Activated naive CD4-positive, alpha-beta T cell treated with anti-CD3 and anti-CD28 coated beads, Interleukin-2, amount 10 ng/mL, durations not matched to agents 7 days and 5 days (primary cell): ENCODE data around the gene PML.
A peak's percentile ranks its signal among the peaks of the same experiment; 100 is the strongest.
"Not testable (repeated sequence)": the region's sequence is repeated elsewhere in the genome, so short reads cannot be mapped to it uniquely, and the experiment has no call there.

Source experiments
- CTCF ChIA-PET: fragments of 350-600 bp; sonication (Branson Sonifier 250); formaldehyde crosslinking; loops from one replicate; lab custom pipeline; 2021; ENCODE audit warnings: antibody characterized with exemption; lab: Charles Lee
- DNase-seq: peaks from one replicate; pipeline ENCODE4 v3.0.0-alpha.2; 2020
- H3K27ac Mint-ChIP-seq: one replicate; pipeline ENCODE4 v1.8.0; 2021; ENCODE audit warnings: mild to moderate bottlenecking, moderate library complexity, mixed read lengths
- H3K27me3 Mint-ChIP-seq: one replicate; pipeline ENCODE4 v1.8.0; 2021; ENCODE audit warnings: mild to moderate bottlenecking, mixed read lengths
- H3K36me3 Mint-ChIP-seq: one replicate; pipeline ENCODE4 v1.8.0; 2021; ENCODE audit warnings: mixed read lengths
- H3K4me1 Mint-ChIP-seq: one replicate; pipeline ENCODE4 v1.8.0; 2021; ENCODE audit warnings: mixed read lengths
- H3K4me3 Mint-ChIP-seq: one replicate; pipeline ENCODE4 v1.8.0; 2021; ENCODE audit warnings: mild to moderate bottlenecking, moderate library complexity, mixed read lengths
- H3K9me3 Mint-ChIP-seq: one replicate; pipeline ENCODE4 v1.8.0; 2021; ENCODE audit warnings: mixed read lengths

PML gene

DNA sequence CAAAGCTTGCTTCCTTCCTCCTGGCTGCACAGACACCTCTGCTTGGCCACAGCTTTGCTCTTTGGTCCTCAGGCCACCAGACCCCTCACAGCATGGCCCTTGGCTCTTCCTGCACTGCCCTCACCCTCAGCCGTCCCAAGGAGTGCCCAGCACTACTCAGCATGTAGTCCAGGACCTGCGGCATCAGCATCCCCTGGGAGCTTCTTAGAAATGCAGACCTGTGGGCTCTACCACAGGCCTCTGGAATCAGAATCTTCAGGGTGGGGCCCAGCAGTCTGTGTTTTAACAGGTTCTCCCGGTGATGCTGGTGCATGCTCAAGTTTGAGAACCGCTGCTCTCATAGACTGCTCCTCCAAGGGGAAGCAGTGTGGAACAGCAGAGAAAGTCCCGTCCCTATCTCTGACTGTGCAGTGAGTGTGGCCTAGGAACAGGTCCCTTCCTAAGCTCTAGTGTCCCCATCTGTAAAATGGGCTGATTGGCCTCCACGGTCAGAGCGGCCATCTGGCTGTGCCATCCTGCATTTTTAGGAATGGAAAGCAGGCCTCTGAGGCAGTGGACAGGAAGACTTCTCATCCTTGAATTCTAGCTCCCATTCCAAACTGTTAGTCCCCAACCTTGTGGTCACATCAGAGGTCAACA lies 51.2 kb downstream of the PML start:
- H3K36me3 Mint-ChIP-seq, result peaks cover 5% of the 10 kb centered on the region
- peaks cover 4% of the 10 kb centered on the region for H3K27me3 Mint-ChIP-seq
- no peaks in the 10 kb centered on the region for H3K9me3 Mint-ChIP-seq
- no peak for DNase-seq
- peaks cover 12% of the 10 kb centered on the region for H3K4me1 Mint-ChIP-seq
- CTCF ChIA-PET, result interaction anchor here (1.1 to 1.4 kb wide), 3 partner anchors 8 to 73 kb away, joined by 6 to 7 read pairs (median 6); no protein-coding TSS in a partner anchor
- peak overlapping the region; percentile 39 for H3K27ac Mint-ChIP-seq
- H3K4me3 Mint-ChIP-seq, result no peak overlapping the region

DNA sequence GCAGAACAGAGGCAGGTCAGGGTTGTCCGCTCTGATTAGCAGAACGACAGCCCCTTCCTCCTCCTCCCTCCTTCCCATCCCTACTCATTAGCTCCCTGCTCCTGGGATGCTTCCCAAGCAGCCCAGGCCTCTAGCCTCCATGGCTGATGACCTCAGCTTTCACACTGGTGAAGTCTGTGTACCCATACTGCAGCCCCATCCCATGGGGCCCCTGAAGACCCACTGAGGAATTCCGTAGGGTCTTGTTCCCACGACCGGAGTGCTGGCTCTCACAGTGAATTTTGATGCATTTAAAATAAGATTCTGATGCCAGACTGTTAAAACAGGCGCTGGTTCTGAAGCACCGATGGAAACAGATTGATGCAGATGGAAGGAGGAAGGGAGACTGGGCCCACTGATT lies 51.8 kb downstream of the PML start:
- Mint-ChIP-seq H3K36me3 (peaks cover 5% of the 10 kb centered on the region), H3K9me3 (no peaks in the 10 kb centered on the region), H3K27ac (no peak overlapping the region), H3K4me1 (peaks cover 12% of the 10 kb centered on the region), H3K4me3 (no peak overlapping the region), H3K27me3 (peaks cover 4% of the 10 kb centered on the region)
- no peak for DNase-seq
- CTCF ChIA-PET, result interaction anchor here (1.1 to 1.4 kb wide), 3 partner anchors 9 to 74 kb away, joined by 3 to 7 read pairs (median 6); no protein-coding TSS in a partner anchor

DNA sequence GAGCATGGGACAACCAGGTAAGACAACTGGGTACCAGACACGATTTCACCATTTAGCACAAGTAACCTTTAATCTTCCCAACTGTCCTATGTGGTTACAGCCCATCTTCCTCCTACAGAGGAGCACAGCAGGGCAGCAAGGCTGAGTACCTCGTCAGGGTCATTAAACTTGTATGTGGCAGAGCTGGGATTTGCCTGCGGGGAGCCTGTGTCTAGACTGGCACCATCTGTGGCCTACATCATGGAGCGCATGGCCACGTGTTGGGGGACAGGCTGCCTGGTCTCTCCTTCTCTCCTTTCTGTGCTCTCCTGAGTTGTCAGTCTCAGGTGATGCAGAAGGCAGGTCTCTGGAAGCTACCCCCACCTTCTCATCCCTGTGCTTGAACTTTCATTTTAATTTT lies 55.6 kb downstream of the PML start:
- CTCF ChIA-PET, result interaction anchor here (0.6 to 2.3 kb wide), 3 partner anchors 35 to 272 kb away, joined by 3 to 12 read pairs (median 3); no protein-coding TSS in a partner anchor
- Mint-ChIP-seq H3K4me1 (peaks cover 23% of the 10 kb centered on the region), H3K36me3 (peaks cover 5% of the 10 kb centered on the region), H3K4me3 (no peak overlapping the region), H3K9me3 (no peaks in the 10 kb centered on the region), H3K27ac (no peak overlapping the region), H3K27me3 (peaks cover 4% of the 10 kb centered on the region)
- no peak for DNase-seq

DNA sequence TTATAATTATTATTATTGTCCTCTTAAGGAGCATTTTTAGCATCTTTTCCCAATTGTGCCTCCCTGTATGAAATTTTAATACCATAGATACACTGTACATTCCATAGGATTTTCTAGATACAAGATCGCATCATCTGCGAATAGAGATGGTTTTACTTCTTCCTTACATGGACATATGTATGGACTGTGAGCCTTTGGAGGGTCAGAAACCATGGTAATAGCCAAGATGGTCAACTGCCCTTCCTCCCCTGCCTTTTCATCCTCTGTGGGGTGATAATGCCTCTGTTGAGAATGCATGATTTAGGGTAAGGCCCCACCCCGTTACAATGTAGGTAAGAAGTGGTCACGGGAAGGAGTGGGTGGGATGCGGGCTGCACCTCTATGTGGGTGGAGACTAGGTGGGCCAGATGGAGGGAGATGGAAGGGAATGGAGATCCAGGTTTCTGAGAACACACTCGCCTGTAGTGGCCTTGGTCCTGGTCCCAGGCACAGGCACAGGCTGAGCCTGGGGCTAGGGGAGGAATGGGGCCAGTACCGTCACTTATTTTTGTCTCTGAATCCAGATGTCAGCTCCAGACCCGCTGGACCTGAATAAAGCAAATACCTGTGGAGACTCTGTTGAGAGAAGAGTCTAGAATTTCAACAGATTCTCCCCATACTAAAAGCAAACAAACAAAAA lies 56.2 kb downstream of the PML start:
- peaks cover 23% of the 10 kb centered on the region for H3K4me1 Mint-ChIP-seq
- H3K27ac Mint-ChIP-seq, result no peak overlapping the region
- H3K36me3 Mint-ChIP-seq, result no peaks in the 10 kb centered on the region
- peaks cover 4% of the 10 kb centered on the region for H3K27me3 Mint-ChIP-seq
- DNase-seq, result no peak
- no peaks in the 10 kb centered on the region for H3K9me3 Mint-ChIP-seq
- CTCF ChIA-PET, result interaction anchor here (1.3 to 2.3 kb wide), 2 partner anchors 10 to 78 kb away, joined by 3 to 12 read pairs; no protein-coding TSS in a partner anchor
- no peak overlapping the region for H3K4me3 Mint-ChIP-seq

DNA sequence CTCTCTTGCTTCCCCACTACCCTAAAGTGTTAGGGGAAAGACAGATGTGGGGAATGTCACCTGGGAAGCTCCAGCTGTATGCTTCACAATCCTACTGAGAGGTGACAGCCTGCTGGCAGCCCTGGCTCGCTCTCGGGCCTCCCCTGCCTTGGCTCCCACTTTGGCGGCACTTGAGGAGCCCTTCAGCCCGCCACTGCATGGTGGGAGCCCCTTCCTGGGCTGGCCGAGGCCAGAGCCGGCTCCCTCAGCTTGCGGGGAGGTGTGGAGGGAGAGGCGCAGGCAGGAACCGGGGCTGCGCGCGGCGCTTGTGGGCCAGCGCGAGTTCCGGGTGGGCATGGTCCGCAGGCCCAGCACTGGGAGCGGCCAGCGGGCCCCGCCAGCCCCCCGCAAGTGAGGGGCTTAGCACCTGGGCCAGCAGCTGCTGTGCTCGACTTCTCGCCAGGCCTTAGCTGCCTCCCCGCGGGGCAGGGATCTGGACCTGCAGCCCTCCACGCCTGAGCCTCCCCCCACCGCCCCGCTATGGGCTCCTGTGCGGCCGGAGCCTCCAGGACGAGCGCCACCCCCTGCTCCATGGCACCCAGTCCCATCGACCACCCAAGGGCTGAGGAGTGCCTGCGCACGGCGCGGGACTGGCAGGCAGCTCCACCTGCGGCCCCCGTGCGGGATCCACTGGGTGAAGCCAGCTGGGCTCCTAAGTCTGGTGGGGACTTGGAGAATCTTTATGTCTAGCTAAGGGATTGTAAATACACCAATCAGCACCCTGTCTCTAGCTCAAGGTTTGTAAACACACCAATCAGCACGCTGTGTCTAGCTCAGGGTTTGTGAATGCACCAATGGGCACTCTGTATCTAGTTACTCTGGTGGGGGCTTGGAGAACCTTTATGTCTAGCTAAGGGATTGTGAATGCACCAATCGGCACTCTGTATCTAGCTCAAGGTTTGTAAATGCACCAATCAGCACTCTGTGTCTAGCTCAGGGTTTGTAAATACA lies 58.0 kb downstream of the PML start:
- CTCF ChIA-PET, result interaction anchor here (0.6 to 2.3 kb wide), 13 partner anchors 7 to 505 kb away, joined by 3 to 18 read pairs (median 5); no protein-coding TSS in a partner anchor
- H3K9me3 Mint-ChIP-seq, DNase-seq, H3K4me3 Mint-ChIP-seq, H3K36me3 Mint-ChIP-seq, H3K27me3 Mint-ChIP-seq, H3K27ac Mint-ChIP-seq: not testable (repeated sequence)
- H3K4me1 Mint-ChIP-seq, result peaks cover 21% of the 10 kb centered on the region

DNA sequence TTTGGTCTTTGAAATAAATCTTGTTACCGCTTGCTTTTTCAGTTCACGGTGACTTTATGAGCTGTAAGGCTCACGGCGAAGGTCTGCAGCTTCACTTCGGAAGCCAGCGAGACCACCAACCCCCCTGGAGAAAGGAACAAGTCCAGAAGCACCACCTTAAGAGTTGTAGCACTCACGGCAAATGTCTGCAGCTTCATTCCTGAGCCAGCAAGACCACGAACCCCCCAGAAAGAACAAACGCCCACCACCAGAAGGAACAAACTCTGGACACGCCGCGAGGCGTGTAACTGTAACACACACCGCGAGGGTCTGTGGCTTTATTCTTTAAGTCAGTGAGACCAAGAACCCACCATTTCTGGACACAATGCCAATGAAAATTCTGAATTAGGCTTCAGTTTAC lies 59.0 kb downstream of the PML start:
- CTCF ChIA-PET, result interaction anchor here (0.7 to 2.0 kb wide), 11 partner anchors 8 to 268 kb away, joined by 3 to 18 read pairs (median 6); no protein-coding TSS in a partner anchor
- no peak overlapping the region for H3K27ac Mint-ChIP-seq
- no peak overlapping the region for H3K4me3 Mint-ChIP-seq
- peaks cover 12% of the 10 kb centered on the region for H3K4me1 Mint-ChIP-seq
- no peak for DNase-seq
- no peaks in the 10 kb centered on the region for H3K36me3 Mint-ChIP-seq
- no peaks in the 10 kb centered on the region for H3K9me3 Mint-ChIP-seq
- peaks cover 4% of the 10 kb centered on the region for H3K27me3 Mint-ChIP-seq

DNA sequence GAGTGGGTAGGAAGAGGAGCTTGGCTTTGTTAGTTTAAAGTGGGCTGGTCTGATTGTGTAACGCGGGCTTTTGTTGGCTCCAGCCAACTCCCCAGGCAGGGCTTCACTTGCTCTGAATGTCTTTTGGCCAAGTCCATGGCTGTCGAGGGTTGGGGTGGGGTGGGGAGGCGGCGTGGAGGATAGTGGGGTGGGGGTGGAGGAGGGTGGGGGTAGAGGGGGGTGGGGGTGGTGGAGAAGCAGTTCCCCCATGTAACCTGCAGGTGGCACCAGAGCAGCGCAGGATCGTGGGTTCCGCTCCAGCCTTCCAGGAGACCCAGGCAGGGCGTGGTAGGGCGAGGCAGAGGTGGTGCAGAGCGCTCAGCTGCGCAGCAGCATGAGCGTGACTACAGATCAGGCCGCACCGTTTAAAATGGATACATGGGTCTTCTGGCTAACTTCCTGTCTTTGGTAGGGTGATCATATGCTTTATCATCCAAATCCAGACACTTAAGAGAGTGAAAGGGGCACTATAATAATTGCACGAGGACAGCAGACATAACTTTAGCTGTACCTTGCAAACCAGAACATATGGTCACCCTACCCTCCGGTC lies 59.5 kb downstream of the PML start:
- H3K27me3 Mint-ChIP-seq, result peaks cover 4% of the 10 kb centered on the region
- H3K27ac Mint-ChIP-seq, result no peak overlapping the region
- peaks cover 15% of the 10 kb centered on the region for H3K4me1 Mint-ChIP-seq
- CTCF ChIA-PET, result interaction anchor here (0.7 to 2.0 kb wide), 16 partner anchors 9 to 267 kb away, joined by 3 to 18 read pairs (median 4); no protein-coding TSS in a partner anchor
- peak; percentile 83 for DNase-seq
- no peak overlapping the region for H3K4me3 Mint-ChIP-seq
- no peaks in the 10 kb centered on the region for H3K36me3 Mint-ChIP-seq
- H3K9me3 Mint-ChIP-seq, result no peaks in the 10 kb centered on the region

DNA sequence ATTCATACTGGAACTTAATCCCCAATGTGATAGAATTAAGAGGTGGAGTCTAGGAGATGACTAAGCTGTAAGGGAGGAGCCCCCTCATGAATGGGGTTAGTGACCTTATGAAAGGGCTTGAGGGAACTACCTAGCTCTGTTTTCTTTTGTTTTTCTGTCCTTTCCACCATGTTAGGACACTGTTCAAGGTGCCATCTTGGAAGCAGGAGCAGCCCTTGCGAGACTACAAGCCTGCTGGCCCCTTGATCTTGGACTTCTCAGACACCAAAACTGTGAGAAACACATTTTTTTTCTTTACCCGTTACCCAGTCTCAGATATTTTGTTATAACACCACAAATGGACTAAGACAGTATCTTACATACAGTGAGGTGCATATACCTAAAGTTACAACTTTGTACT lies 61.3 kb downstream of the PML start:
- Mint-ChIP-seq H3K4me3 (no peak overlapping the region), H3K27ac (no peak overlapping the region), H3K36me3 (no peaks in the 10 kb centered on the region), H3K9me3 (no peaks in the 10 kb centered on the region), H3K4me1 (peaks cover 33% of the 10 kb centered on the region), H3K27me3 (peaks cover 19% of the 10 kb centered on the region)
- no peak for DNase-seq
- CTCF ChIA-PET, result no interaction called here

DNA sequence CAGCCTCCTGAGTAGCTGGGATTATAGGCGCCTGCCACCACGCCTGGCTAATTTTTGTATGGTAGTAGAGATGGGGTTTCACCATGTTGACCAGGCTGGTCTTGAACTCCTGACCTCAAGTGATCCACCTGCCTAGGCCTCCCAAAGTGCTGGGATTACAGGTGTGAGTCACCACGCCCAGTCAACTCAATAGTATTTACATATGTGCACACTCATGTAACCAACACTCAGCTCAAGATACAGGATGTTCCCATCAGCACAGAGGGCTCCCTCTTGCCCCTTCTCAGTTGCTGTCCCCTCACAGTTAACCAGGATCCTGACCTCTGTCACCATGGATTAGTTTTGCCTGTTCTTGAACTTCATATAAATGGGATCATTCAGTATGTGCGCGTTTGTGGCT lies 61.8 kb downstream of the PML start:
- DNase-seq, result peak; percentile 17
- H3K9me3 Mint-ChIP-seq, CTCF ChIA-PET, H3K27ac Mint-ChIP-seq, H3K4me3 Mint-ChIP-seq, H3K36me3 Mint-ChIP-seq: not testable (repeated sequence)
- peaks cover 38% of the 10 kb centered on the region for H3K4me1 Mint-ChIP-seq
- H3K27me3 Mint-ChIP-seq, result peaks cover 22% of the 10 kb centered on the region

DNA sequence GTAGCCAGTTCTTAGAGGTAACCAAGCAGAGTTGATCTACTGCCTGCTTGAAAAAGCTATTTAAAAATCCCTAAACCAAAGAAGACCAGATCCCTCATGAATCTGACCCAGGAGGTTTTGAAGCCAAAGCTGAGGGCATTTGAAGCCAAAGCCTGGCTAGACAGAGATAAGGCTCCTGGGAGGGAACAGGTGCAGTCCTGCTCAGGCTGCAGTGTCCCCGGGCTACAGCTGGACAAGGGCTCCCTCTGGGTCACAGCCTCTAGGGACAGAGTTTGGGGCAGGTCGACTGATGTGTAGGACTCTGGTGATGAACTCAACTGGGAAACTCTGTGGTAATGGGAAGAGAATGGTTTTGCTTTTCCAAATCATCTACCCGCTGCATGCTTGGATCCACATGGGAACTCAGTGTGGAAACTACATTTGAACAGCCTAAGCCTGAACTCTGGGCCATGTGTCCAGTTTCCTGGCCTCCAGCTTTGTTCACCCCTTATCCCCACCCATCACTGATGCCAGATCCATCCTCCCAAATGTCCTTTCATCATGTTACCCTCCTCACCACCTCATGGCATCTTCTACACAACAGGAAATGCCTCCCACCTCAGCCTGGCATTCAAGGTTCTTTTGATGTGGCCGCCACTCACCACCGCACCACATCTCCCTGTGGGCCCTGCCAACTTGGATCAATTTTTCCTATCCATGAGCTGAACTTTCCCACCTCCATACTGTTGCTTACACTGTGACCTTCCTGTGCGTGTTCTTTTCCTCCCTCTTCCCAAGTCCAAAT lies 64.7 kb downstream of the PML start:
- peak; percentile 19 for DNase-seq
- H3K27me3 Mint-ChIP-seq, result peaks cover 29% of the 10 kb centered on the region
- H3K4me3 Mint-ChIP-seq, H3K27ac Mint-ChIP-seq, H3K9me3 Mint-ChIP-seq, H3K36me3 Mint-ChIP-seq: not testable (repeated sequence)
- CTCF ChIA-PET, result interaction anchor here (1.5 kb wide), 1 partner anchor 86 kb away, joined by 3 read pairs; no protein-coding TSS in a partner anchor
- peaks cover 33% of the 10 kb centered on the region for H3K4me1 Mint-ChIP-seq

DNA sequence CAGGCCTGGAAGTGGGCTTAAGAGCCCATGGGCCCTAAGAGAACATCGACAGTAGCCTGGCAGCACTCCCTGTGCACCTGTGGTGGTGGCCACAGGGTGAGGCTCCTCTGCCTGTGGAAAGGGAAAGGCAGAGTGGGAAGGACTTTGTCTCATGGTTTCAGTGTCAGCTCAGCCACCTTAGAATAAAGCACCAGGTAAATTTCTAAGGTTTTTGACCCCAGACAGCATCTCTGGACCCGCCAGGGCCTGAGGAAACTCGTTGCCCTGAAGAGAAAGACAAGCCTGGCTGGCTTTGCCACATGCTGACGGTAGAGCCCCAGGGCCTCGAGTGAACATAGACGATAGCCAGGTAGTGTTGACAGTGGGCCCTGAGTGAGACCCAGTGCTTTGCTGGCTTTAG lies 65.7 kb downstream of the PML start:
- peaks cover 29% of the 10 kb centered on the region for H3K4me1 Mint-ChIP-seq
- DNase-seq, result no peak
- H3K27ac Mint-ChIP-seq, result no peak overlapping the region
- H3K36me3 Mint-ChIP-seq, result no peaks in the 10 kb centered on the region
- no peaks in the 10 kb centered on the region for H3K9me3 Mint-ChIP-seq
- CTCF ChIA-PET, result no interaction called here
- no peak overlapping the region for H3K4me3 Mint-ChIP-seq
- peaks cover 38% of the 10 kb centered on the region for H3K27me3 Mint-ChIP-seq

DNA sequence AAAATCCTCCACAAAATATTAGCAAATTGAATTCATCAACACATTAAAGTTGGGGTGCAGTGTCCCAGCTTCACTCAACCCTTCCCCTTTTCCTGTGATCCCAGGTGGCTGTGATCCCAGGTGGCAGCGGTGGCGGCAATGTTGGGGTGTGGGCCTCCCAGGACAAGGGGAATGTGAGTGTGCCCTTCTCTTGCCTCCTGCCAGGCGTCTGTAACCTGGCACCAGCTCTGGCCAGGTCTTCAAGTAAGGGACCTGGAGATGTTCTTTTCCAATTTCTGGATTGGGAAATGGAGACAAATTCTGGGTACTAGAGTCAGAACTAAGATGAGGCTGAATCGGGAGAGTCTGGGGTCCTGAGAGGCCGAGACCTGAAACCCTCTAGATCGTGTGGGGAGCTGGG lies 67.7 kb downstream of the PML start:
- H3K36me3 Mint-ChIP-seq, result no peaks in the 10 kb centered on the region
- H3K9me3 Mint-ChIP-seq, result no peaks in the 10 kb centered on the region
- no peak for DNase-seq
- H3K4me1 Mint-ChIP-seq, result peaks cover 29% of the 10 kb centered on the region
- CTCF ChIA-PET, result no interaction called here
- H3K27ac Mint-ChIP-seq, result no peak overlapping the region
- no peak overlapping the region for H3K4me3 Mint-ChIP-seq
- peaks cover 38% of the 10 kb centered on the region for H3K27me3 Mint-ChIP-seq

DNA sequence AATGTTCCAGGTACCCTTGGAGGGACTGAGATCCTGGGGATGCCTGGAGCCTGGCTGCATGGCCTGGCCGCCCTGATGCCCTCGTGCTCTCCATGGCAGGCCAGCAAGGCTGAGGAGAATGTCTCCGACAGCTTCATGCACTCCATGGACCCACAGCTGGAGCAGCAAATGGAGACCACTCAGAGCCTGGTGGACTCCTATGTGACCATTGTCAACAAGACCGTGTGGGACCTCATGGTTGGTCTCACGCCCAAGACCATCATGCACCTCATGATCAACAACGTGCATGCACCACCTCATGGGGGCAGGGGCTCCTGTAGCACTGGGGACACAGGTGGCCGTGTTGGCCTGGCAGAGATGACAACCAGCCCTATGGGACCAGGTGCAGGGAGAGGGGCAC lies 68.2 kb downstream of the PML start:
- DNase-seq, result no peak
- no peak overlapping the region for H3K4me3 Mint-ChIP-seq
- H3K27ac Mint-ChIP-seq, result no peak overlapping the region
- CTCF ChIA-PET, result no interaction called here
- H3K4me1 Mint-ChIP-seq, result peaks cover 29% of the 10 kb centered on the region
- H3K27me3 Mint-ChIP-seq, result peaks cover 38% of the 10 kb centered on the region
- H3K36me3 Mint-ChIP-seq, result no peaks in the 10 kb centered on the region
- H3K9me3 Mint-ChIP-seq, result no peaks in the 10 kb centered on the region
